ENCODE measurements around the gene ZRANB2. TPM values are rescaled to one million over a fixed set of nuclear protein-coding genes. Genes with fewer than 3 reads are reported as not detected.

ZRANB2 gene
- total RNA-seq, 1 donor from 2014 or later = 60.7 TPM

GRCh38 chr1:71053758-71054157, 27.1 kb downstream of the ZRANB2 start:
- no peak overlapping the region for H3K27ac Mint-ChIP-seq (ENCODE audit: unreplicated experiment)
- peaks cover 4% of the 10 kb centered on the region for H3K36me3 Mint-ChIP-seq (ENCODE audit: low read depth)
- no peak overlapping the region for H3K4me3 Mint-ChIP-seq (ENCODE audit: unreplicated experiment)
- no peaks in the 10 kb centered on the region for H3K4me1 Mint-ChIP-seq (ENCODE audit: low read depth)
- TF ChIP-seq, protein P1, sequence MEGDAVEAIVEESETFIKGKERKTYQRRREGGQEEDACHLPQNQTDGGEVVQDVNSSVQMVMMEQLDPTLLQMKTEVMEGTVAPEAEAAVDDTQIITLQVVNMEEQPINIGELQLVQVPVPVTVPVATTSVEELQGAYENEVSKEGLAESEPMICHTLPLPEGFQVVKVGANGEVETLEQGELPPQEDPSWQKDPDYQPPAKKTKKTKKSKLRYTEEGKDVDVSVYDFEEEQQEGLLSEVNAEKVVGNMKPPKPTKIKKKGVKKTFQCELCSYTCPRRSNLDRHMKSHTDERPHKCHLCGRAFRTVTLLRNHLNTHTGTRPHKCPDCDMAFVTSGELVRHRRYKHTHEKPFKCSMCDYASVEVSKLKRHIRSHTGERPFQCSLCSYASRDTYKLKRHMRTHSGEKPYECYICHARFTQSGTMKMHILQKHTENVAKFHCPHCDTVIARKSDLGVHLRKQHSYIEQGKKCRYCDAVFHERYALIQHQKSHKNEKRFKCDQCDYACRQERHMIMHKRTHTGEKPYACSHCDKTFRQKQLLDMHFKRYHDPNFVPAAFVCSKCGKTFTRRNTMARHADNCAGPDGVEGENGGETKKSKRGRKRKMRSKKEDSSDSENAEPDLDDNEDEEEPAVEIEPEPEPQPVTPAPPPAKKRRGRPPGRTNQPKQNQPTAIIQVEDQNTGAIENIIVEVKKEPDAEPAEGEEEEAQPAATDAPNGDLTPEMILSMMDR (IDR thresholded peaks at IDR 0.05) = no peak
- DNase-seq (ENCODE audit: low spot score) = no peak
- H3K9me3 Mint-ChIP-seq (ENCODE audit: low read depth) = no peaks in the 10 kb centered on the region
- peaks cover 5% of the 10 kb centered on the region for H3K27me3 Mint-ChIP-seq (ENCODE audit: low read depth)

DNA sequence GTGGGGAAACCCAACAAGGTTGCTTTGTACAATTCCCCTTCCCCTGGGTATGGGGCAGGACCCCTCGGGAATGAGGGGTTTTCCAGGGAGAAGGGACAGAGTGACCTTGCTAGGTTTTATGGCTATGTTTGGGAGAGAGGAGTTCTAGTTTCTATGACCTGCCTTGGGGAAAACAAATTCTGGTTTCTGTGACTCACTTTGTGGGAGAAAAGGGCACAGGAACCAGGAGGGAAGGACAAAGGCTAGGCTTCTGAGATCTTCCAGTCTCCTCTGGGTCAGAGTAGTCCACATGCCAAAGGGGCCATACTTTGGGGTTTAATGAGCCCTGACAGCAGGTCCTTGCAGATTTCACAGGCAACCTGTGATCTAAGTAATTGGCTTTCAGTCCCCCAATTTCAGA, 27.7 kb downstream of the ZRANB2 start:
- H3K4me1 Mint-ChIP-seq (ENCODE audit: low read depth) = peaks cover 1% of the 10 kb centered on the region
- no peak overlapping the region for H3K4me3 Mint-ChIP-seq (ENCODE audit: unreplicated experiment)
- DNase-seq (ENCODE audit: low spot score) = no peak
- TF ChIP-seq, protein P1 (IDR thresholded peaks at IDR 0.05) = no peak
- peaks cover 2% of the 10 kb centered on the region for H3K36me3 Mint-ChIP-seq (ENCODE audit: low read depth)
- no peaks in the 10 kb centered on the region for H3K9me3 Mint-ChIP-seq (ENCODE audit: low read depth)
- H3K27ac Mint-ChIP-seq (ENCODE audit: unreplicated experiment) = no peak overlapping the region
- H3K27me3 Mint-ChIP-seq (ENCODE audit: low read depth) = peaks cover 10% of the 10 kb centered on the region

DNA sequence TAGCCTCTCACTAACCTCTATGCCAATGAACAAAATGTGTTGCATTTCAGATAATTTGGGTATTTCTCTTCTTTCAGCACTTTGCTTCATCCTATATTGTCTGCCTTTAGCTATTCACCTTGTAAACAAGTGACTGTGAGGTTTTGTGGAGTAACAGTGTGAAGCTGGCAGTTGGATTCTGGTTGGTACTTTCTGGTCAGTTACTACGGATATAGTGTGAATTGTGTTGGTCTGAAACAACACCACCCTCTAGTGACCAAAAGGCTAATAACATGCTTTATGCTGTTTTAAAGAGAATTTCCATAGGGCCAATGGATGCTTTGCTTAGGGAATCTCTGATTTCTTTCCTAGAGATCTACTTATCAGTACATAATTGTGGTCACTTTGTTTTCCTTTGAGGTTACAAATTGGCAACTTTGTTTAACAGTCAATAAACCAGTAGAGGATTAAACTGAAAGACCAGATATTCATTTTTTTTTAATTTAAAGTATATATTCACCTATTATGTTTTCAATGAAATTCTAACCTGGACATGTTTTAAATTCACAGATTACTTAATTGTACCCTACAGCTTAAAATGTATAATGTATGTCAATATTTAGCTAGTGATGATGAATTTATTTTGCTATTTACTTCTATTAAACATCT, 30.8 kb downstream of the ZRANB2 start:
- Mint-ChIP-seq H3K36me3 (ENCODE audit: low read depth) (no peaks in the 10 kb centered on the region), H3K4me1 (ENCODE audit: low read depth) (peaks cover 10% of the 10 kb centered on the region), H3K27me3 (ENCODE audit: low read depth) (peaks cover 30% of the 10 kb centered on the region), H3K27ac (ENCODE audit: unreplicated experiment) (no peak overlapping the region), H3K4me3 (ENCODE audit: unreplicated experiment) (no peak overlapping the region), H3K9me3 (ENCODE audit: low read depth) (no peaks in the 10 kb centered on the region)
- TF ChIP-seq, protein P1 (IDR thresholded peaks at IDR 0.05) = peak; percentile 89
- no peak for DNase-seq (ENCODE audit: low spot score)

GRCh38 chr1:71047635-71048607, 32.9 kb downstream of the ZRANB2 start, which contains the start of gene PTGER3:
TSS of gene PTGER3 (minus strand) at chr1:71047816. CDS start at chr1:71047577, 239 bp downstream.
- DNase-seq (ENCODE audit: low spot score) = peak; percentile 86
- TF ChIP-seq, protein P1 (IDR thresholded peaks at IDR 0.05) = no peak
- Mint-ChIP-seq H3K36me3 (ENCODE audit: low read depth) (no peaks in the 10 kb centered on the region), H3K27me3 (ENCODE audit: low read depth) (peaks cover 35% of the 10 kb centered on the region), H3K27ac (ENCODE audit: unreplicated experiment) (no peak within 1 kb of the TSS), H3K4me1 (ENCODE audit: low read depth) (peaks cover 10% of the 10 kb centered on the region), H3K4me3 (ENCODE audit: unreplicated experiment) (peak within 1 kb of the TSS; percentile 73), H3K9me3 (ENCODE audit: low read depth) (no peaks in the 10 kb centered on the region)

DNA sequence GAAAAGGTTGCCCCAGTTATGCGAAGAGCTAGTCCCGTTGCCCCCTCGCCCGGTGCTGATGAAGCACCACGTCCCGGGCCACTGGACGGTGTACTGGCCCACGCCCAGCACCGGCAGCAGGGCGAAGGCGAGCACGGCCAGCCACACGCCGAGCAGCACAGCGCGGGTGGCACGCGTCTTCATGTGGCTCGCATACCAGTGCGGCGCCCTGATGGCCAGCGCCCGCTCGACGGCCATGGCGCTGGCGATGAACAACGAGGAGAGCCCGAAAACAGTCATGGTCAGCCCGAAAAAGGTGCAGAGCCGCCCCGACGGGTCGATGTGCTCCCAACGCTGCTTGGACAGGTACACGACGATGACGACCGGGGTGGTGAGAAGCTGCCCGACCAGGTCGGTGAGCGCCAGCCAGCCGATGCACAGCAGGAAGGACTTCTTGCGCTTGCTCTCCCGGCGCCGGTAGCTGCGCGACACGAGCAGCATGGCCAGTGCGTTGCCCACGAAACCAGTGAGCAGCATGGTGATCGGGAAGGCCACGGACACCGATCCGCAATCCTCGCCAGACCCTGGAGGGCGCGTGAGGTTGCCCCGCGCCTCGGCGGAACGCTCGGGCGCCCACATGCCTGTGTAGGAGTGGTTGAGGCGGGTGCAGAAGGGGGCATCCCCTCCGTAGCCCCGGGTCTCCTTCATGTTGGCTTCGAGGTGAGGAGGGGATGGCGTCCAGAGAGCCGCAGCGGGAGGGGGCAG, 33.8 kb downstream of the ZRANB2 start:
- Mint-ChIP-seq H3K9me3 (ENCODE audit: low read depth) (no peaks in the 10 kb centered on the region), H3K27me3 (ENCODE audit: low read depth) (peaks cover 37% of the 10 kb centered on the region), H3K27ac (ENCODE audit: unreplicated experiment) (no peak overlapping the region), H3K36me3 (ENCODE audit: low read depth) (no peaks in the 10 kb centered on the region), H3K4me3 (ENCODE audit: unreplicated experiment) (peak overlapping the region; percentile 73), H3K4me1 (ENCODE audit: low read depth) (peaks cover 10% of the 10 kb centered on the region)
- TF ChIP-seq, protein P1 (IDR thresholded peaks at IDR 0.05) = no peak
- peak; percentile 92 for DNase-seq (ENCODE audit: low spot score)
